H1 (cell line): ENCODE measurements around the gene ARHGAP26. TPM values are rescaled to one million over a fixed set of nuclear protein-coding genes. Genes with fewer than 3 reads are reported as not detected.

Experiments used
- polyA plus RNA-seq, 7 experiments: library from polyadenylated mRNA; depleted of rRNA in 3 of 7; stranded (reverse) in 5 of 7; unstranded in 2 of 7; fragments of >200 nt in 5 of 7; fragments of 200-250 nt in 2 of 7; gene quantifications; 1 replicate in 5 of 7; 2 replicates in 1 of 7; 4 replicates in 1 of 7; pipeline versions ENCODE4 v1.2.1 to v1.2.3, GENCODE V29; 2011 to 2013; ENCODE audit warnings: missing spikeins in 2 of 7, mixed read lengths in 2 of 7
- total RNA-seq: library from RNA; stranded (reverse); fragmentation: NEBNext Ultra II Directional; extraction: Animal tissue kit (Norgen Biotek cat#: 25700); gene quantifications from 2 replicates; pipeline ENCODE4 v1.2.1, GENCODE V29; 2021
- TF ChIP-seq, protein P1 (sequence below): fragments of 300-600 bp; sonication (generic); IDR thresholded peaks from 2 replicates; pipeline ENCODE4 v1.7.1; 2012; ENCODE audit warnings: low read length, moderate library complexity, mild to moderate bottlenecking, inconsistent platforms; ENCODE audit not compliant: insufficient replicate concordance

The ARHGAP26 gene
- total and polyA plus RNA-seq, 2 of the 8 experiments (the other 6 are each of a cell fraction or from before 2014, with no cell fraction given): 7.1 to 24.8 TPM

DNA sequence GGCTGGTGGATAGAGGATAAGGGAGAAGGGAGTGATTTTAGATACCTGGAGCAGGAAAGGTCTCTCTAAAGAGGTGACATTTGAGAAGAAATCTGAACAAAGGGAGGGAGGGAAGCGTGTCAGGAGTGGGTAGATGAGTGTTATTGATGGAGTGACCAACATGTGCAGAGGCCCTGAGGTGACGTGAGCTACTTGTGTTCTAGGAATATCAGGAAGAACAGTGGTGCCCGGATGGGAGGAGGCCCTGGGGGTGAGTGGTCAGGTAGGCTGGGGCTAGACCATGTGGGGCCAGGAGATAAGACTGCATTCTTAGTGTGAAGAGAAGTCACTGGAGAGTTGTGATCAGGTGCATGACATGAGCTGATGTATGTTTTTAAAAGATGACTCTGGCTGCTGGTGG lies 256.2 kb downstream of the ARHGAP26 start (continued):
- TF ChIP-seq, protein P1, sequence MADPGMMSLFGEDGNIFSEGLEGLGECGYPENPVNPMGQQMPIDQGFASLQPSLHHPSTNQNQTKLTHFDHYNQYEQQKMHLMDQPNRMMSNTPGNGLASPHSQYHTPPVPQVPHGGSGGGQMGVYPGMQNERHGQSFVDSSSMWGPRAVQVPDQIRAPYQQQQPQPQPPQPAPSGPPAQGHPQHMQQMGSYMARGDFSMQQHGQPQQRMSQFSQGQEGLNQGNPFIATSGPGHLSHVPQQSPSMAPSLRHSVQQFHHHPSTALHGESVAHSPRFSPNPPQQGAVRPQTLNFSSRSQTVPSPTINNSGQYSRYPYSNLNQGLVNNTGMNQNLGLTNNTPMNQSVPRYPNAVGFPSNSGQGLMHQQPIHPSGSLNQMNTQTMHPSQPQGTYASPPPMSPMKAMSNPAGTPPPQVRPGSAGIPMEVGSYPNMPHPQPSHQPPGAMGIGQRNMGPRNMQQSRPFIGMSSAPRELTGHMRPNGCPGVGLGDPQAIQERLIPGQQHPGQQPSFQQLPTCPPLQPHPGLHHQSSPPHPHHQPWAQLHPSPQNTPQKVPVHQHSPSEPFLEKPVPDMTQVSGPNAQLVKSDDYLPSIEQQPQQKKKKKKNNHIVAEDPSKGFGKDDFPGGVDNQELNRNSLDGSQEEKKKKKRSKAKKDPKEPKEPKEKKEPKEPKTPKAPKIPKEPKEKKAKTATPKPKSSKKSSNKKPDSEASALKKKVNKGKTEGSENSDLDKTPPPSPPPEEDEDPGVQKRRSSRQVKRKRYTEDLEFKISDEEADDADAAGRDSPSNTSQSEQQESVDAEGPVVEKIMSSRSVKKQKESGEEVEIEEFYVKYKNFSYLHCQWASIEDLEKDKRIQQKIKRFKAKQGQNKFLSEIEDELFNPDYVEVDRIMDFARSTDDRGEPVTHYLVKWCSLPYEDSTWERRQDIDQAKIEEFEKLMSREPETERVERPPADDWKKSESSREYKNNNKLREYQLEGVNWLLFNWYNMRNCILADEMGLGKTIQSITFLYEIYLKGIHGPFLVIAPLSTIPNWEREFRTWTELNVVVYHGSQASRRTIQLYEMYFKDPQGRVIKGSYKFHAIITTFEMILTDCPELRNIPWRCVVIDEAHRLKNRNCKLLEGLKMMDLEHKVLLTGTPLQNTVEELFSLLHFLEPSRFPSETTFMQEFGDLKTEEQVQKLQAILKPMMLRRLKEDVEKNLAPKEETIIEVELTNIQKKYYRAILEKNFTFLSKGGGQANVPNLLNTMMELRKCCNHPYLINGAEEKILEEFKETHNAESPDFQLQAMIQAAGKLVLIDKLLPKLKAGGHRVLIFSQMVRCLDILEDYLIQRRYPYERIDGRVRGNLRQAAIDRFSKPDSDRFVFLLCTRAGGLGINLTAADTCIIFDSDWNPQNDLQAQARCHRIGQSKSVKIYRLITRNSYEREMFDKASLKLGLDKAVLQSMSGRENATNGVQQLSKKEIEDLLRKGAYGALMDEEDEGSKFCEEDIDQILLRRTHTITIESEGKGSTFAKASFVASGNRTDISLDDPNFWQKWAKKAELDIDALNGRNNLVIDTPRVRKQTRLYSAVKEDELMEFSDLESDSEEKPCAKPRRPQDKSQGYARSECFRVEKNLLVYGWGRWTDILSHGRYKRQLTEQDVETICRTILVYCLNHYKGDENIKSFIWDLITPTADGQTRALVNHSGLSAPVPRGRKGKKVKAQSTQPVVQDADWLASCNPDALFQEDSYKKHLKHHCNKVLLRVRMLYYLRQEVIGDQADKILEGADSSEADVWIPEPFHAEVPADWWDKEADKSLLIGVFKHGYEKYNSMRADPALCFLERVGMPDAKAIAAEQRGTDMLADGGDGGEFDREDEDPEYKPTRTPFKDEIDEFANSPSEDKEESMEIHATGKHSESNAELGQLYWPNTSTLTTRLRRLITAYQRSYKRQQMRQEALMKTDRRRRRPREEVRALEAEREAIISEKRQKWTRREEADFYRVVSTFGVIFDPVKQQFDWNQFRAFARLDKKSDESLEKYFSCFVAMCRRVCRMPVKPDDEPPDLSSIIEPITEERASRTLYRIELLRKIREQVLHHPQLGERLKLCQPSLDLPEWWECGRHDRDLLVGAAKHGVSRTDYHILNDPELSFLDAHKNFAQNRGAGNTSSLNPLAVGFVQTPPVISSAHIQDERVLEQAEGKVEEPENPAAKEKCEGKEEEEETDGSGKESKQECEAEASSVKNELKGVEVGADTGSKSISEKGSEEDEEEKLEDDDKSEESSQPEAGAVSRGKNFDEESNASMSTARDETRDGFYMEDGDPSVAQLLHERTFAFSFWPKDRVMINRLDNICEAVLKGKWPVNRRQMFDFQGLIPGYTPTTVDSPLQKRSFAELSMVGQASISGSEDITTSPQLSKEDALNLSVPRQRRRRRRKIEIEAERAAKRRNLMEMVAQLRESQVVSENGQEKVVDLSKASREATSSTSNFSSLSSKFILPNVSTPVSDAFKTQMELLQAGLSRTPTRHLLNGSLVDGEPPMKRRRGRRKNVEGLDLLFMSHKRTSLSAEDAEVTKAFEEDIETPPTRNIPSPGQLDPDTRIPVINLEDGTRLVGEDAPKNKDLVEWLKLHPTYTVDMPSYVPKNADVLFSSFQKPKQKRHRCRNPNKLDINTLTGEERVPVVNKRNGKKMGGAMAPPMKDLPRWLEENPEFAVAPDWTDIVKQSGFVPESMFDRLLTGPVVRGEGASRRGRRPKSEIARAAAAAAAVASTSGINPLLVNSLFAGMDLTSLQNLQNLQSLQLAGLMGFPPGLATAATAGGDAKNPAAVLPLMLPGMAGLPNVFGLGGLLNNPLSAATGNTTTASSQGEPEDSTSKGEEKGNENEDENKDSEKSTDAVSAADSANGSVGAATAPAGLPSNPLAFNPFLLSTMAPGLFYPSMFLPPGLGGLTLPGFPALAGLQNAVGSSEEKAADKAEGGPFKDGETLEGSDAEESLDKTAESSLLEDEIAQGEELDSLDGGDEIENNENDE: no peak
